ENCODE results near the gene NOTCH4.
"Not testable (repeated sequence)": the region's sequence is repeated elsewhere in the genome, so short reads cannot be mapped to it uniquely, and the experiment has no call there.

Gene NOTCH4

DNA sequence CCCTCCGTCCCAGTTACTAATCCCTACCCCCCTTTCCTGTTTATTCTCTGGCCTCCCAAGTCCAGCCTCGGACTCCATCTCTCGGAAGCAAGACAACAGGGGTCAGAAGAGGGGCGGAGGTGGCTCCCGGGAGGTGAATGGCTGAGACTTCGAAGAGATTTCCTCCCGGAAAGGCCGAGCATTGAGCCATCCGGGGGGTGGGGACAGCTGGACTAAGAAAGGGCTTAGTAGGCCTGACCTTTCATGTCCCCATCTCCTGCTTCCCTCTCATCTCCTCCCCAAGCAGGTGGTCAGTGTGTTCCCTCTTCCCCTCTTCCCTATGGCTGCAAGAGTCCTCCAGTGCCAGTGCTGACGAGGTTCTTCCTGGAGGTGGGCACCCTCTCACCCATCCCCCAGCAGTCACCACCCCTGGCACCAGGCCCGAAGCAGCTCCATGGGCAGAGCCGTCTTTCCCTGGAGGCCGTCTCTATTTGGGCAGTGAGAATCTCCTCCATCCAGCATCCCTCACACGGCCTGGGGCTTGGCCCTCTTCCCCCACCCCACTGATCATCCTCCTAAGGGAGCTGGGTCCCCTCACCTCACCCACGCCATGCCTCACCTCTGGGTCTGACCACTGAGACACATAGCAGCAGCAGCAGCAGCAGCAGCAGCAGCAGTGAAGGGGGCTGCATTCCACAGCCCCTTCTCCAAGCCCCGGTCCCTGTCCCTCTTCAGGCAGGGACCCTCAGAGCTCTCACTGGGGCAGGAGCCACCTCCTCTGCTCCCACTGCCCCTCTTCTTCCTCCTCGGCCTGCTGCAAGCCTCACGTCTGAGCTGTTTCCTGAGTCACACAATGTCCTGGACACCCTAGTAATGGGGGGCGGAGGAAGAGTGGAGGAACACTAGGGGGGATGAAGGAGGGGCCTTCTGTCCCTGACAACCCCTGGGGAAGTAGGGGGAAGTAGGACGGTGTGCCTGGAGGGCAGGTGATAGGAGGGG lies at the start of gene NOTCH4:
NOTCH4 (minus strand) TSS at position 810 of the 978 bp plus-strand sequence; CDS start at position 671, 139 bp downstream.
- in situ Hi-C loops (cut with MboI; ENCODE audit: low pct_unique_long_range_greater_than_20kb, low sequenced_read_pairs): no loop called here
- no peak for DNase-seq

DNA sequence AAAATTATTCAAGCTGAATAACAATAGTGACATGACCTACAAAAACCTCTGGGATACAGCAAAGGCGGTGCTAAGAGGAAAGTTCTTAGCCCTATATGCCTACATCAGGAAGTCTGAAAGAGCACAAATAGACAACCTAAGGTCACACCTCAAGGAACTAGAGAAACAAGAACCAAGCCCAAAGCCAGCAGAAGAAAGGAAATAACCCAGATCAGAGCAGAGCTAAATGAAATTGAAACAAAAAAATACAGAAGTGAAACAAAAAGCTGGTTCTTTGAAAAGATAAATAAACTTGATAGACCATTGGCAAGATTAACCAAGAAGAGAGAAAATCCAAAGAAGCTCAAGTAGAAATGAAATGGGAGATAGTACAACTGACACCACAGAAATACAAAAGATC lies 47.6 kb upstream of the NOTCH4 start:
- DNase-seq: no peak
- in situ Hi-C loops (cut with MboI; ENCODE audit: low pct_unique_long_range_greater_than_20kb, low sequenced_read_pairs): no loop called here

DNA sequence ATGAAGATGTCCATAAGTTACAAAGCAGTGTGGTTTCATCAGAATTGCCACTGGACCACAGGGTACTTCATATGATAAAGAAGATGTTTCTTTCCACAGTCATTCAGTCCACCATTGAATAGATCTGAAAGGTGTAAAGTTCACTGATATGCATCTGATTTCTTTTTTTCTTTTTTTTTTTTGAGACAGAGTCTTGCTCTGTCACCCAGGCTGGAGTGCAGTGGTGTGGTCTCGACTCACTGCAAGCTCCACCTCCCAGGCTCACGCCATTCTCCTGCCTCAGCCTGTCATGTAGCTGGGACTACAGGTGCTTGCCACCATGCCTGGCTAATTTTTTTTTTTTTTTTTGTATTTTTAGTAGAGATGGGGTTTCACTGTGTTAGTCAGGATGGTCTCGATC lies 44.6 kb upstream of the NOTCH4 start:
- in situ Hi-C loops (cut with MboI; ENCODE audit: low pct_unique_long_range_greater_than_20kb, low sequenced_read_pairs); DNase-seq: not testable (repeated sequence)

DNA sequence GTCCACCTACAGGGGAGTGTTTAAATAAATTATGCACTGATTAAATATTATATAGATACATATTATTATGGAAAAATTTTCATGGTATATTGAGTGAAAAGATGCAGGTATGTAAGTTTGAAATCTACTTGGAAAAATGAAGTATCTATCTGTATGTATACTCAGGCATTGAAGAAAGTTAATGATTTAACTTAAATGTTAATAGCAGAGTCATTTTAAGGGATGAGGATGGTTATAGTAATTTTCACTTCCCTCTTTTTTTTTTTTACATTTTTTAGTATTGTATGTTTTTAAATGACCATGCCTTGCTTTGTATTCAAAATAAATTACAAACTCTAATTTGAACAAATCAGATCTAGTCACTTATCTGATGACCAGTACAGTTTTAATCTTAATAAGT lies 43.2 kb upstream of the NOTCH4 start:
- in situ Hi-C loops (cut with MboI; ENCODE audit: low pct_unique_long_range_greater_than_20kb, low sequenced_read_pairs): no loop called here
- no peak for DNase-seq

DNA sequence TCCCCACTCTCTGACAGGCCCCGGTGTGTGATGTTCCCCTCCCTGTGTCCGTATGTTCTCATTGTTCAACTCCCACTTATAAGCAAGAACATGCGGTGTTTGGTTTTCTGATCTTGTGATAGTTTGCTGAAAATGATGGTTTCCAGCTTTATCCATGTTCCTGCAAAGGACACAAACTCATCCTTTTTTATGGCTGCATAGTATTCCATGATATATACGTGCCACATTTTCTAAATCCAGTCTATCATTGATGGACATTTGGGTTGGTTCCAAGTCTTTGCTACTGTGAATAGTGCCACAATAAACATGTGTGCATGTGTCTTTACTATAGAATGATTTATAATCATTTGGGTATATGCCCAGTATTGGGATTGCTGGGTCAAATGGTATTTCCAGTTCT lies 33.4 kb upstream of the NOTCH4 start:
- in situ Hi-C loops (cut with MboI; ENCODE audit: low pct_unique_long_range_greater_than_20kb, low sequenced_read_pairs); DNase-seq: not testable (repeated sequence)

DNA sequence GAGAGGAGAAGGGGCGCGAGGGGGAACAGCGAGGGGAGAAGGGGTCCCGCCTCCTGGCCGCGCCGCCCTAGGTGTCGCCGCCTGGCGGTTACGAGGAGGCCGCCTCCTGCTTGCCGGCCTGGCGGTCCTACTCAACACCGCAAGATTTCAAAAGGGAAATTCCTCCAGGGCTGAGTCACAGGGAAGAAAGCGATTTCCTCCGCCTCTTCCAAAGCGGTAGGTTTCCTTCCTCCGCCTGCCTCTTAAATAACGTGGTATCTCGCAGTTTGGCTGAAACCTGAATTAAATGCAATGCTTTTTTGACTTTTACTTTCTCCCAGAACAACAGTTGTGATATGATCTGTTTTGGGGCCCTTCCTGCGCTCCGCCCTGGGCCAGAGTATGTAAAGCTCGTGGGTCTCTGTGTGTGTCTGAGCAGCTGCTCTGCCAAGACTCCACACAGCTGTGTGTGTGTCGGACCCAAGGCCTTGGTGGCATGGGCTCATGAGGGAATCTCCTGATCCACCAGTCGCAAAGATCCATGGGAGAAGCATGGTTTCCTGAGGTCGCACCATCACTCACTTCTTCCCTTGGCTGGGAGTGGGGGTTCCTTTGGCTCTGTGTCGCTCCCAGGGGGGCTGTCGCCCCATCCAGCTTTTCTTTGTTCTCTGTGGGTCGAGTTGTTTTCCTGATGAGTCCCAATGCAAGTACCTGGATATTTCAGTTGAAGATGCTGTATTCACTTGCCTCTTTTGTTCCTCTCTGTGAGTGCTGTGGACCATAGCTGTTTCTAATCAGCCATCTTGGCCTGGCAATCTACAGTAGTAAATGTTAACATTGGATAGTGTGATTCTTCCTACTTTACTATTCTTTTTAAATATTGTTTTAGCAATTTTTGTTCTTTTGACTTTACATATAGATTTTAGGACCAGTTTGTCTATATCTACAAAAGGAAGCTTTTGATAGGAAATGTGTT lies 31.6 kb upstream of the NOTCH4 start:
- peak; percentile 66 for DNase-seq
- in situ Hi-C loops (cut with MboI; ENCODE audit: low pct_unique_long_range_greater_than_20kb, low sequenced_read_pairs): no loop called here

DNA sequence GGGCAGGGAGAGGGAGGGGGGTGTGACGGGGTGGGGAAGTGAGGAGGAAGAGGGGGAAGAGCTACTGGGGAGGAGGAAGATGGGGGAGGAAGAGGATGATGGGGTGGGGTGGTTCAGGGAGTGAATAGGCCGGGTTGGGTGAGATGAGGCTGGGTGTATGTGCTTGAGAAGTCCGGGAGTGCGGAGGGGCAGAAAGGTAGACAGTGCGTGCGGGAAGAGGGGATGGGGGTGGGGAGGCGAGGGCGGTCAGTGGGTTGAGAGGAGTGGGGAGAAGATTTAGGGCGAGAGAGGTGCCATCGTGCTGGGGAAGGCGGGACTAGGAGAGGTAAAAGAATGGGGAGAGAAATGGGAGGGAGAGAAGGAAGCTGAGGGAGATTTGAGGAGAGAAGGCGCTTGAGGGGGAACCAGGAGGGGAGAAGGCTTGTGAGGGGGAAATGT lies 30.9 kb upstream of the NOTCH4 start:
- DNase-seq: no peak
- in situ Hi-C loops (cut with MboI; ENCODE audit: low pct_unique_long_range_greater_than_20kb, low sequenced_read_pairs): no loop called here

DNA sequence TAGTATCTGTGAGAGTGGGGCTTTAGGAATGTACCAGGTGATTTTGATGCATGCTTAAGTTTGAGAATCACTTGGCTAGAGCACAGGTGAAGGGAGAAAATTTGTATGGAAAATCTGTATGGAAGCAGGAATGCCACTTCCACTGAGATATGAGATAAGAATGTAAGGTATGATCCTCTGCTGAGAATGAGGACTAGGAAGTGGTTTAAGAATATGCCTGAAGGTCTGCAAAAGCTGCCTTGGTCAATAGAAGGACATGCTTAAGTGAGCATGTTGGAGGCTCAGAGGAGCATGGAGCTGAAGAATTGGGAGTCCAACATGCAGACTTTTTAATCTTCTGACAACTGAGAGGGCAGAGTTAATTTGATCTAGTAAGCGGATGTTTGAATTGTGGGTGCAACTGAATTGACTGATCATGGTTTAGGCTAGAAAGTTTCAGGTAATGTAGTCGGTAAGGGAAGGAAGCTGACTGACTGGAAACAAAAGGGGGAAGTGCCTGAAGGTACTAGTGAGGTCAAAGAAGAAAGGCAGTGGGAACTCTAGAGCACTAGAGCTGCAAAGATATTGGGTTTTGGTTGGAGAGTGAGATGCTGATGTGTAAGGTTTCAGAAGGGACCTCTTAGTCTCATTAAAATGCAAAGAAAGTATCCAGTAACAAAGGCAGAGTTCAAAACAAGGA lies 28.6 kb upstream of the NOTCH4 start:
- in situ Hi-C loops (cut with MboI; ENCODE audit: low pct_unique_long_range_greater_than_20kb, low sequenced_read_pairs): no loop called here

DNA sequence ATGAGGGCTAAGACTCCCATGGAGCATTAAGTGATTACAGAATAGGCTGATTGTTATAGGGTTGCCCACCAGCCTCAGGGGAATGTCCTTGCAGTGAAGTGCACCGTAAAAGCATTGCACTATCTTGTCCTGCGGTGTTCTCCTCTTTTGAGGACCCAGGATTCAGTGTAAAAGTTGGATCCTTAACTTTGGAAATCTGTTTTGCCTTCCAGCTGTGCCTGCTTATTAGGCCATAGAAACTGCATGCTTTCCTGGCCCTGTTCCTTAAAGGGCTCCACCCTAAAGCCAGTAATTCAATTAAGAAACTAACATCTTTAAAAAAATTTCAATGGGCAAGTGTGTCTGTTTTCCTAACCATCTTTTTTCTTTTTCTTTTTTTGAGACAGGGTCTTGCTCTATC lies 25.4 kb upstream of the NOTCH4 start:
- DNase-seq: no peak
- in situ Hi-C loops (cut with MboI; ENCODE audit: low pct_unique_long_range_greater_than_20kb, low sequenced_read_pairs): no loop called here

More for the DNA sequence above, 28.6 kb upstream of the NOTCH4 start:
- DNase-seq: peak; percentile 11

DNA sequence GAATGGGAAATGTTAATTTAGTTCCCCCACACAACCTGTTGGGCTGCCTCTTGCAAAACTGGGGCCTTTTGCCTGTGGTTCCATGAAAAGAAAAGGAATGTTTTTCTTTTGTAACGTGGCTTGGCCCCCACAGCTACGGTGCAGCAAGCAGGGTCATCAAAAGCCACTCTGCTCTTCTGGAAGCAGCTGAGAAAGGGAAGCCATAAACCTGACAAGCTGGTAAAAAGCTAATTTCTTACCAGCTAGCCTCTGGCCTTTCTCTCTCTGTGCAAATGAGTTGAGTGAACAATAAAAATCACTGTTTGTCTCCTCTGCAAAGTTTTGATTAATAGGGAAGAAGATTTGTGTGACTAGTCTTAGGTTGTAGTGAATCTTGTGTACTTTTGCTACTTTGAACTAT lies 23.5 kb upstream of the NOTCH4 start:
- in situ Hi-C loops (cut with MboI; ENCODE audit: low pct_unique_long_range_greater_than_20kb, low sequenced_read_pairs): no loop called here
- no peak for DNase-seq

DNA sequence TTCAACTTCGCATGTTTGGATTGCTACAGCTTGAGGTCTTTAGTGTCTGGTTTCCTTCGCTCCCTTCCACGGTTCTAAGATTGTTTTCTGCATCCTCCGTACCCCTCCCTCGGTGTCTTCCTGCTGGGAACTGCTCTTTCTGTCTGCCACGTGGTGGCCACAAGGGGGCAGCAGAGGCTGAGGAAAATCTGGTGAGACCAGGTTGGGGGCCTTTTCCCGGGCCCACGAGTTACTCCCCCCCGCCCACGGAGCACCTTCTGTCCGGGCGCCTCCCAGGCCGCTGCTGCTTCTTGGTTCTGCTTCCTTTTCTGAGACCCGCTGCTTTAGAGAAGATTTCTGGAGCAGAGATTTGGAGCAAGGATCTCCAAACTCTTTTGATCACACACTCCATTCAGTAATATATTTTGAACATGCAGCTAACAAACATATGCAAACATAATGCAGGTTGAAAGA lies 21.1 kb upstream of the NOTCH4 start:
- peak; percentile 77 for DNase-seq
- in situ Hi-C loops (cut with MboI; ENCODE audit: low pct_unique_long_range_greater_than_20kb, low sequenced_read_pairs): no loop called here

DNA sequence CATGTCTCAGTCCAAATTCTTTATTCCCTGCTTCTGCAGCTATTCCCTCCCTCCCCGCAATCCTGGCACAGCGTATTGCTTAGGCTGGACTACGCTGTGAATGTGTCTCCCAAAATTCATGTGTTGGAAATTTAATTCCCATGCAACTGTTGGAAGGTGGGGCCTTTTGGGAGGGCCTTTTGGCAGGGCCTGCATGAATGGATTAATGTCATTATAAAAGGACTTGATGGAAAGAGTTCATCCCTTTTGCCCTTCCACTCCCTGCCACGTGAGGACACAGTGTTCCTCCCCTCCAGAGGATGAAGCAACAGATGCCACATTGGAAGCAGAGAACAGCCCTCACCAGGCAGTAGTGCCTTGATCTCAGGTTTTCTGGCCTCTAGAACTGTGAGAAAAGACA lies 20.4 kb upstream of the NOTCH4 start:
- in situ Hi-C loops (cut with MboI; ENCODE audit: low pct_unique_long_range_greater_than_20kb, low sequenced_read_pairs): no loop called here
- DNase-seq: no peak

DNA sequence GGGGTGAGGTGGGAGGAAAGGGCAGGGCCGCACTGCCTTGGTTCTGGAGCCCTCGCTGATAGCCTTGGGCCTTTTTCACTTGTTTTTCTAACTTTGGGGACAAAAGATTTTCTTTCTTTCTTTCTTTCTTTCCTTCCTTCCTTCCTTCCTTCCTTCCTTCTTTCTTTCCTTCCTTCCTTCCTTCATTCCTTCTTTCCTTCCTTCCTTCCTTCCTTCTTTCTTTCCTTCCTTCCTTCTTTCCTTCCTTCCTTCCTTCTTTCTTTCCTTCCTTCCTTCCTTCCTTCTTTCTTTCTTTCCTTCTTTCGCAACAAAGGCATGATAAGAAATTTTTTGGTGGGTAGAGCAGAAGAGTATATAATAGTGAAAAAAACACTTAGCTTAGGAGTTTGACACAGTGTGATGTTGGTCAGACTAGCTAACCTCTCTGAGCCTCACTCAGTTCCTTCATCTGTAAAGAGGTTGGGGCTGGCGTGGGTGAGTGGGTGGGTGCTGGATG lies 18.5 kb upstream of the NOTCH4 start:
- in situ Hi-C loops (cut with MboI; ENCODE audit: low pct_unique_long_range_greater_than_20kb, low sequenced_read_pairs); DNase-seq: not testable (repeated sequence)

DNA sequence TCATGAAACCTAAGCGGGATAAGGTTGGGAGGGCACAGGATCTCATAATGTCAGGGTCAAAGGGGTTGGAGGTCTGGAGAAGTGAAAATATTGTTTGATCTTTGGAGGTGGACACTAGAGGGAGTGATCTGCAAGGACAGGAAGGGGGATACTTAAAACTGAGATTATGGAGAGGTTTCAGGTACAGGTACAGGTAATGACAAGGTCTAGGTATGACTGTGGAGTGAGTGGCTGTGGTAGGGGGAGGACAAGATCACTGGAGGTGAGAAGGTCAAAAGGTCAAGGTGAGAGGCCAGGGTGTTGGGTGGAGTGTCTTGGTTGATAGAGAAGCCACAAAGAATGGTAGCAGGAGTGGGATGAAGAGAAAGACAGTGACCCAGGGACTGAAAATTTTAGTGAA lies 16.8 kb upstream of the NOTCH4 start:
- in situ Hi-C loops (cut with MboI; ENCODE audit: low pct_unique_long_range_greater_than_20kb, low sequenced_read_pairs): no loop called here
- no peak for DNase-seq

DNA sequence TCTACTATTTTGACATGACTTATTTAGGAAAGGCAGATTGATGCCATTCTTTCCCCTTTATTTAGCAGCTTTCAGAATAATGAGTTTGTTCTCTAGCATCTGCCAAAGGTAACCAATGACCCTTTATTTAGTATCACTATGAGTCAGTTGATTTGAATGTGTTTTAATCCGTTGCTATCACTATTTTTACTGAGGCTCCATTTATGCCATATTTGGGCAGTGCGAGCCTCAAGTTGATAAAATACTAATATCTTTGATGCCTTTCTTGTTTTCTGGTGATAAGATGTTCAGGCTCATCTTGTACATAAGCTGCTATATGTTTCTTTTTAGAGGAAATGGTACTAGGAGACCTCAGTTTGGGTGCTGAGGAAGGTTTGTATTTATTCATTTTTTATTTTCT lies 15.6 kb upstream of the NOTCH4 start:
- in situ Hi-C loops (cut with MboI; ENCODE audit: low pct_unique_long_range_greater_than_20kb, low sequenced_read_pairs): no loop called here

DNA sequence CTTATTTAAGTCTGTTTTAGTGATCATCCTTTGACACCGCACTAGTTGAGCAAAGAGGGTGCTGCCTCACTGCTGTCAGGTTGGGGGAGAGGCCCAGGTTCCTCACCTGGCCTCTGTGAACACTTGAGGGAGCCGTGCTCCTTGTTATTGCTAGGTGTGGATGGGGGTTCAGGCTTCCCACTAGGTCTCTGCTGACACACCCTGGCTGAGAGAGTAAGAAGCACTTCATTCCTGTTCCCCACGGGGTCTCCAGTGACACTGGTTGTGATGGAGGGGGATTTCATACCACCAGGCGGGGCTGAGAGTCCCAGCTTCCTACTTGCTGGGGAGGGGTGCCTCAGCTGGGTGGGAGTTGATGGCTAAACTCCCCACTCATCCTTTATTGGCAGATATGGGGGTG lies 11.1 kb upstream of the NOTCH4 start:
- in situ Hi-C loops (cut with MboI; ENCODE audit: low pct_unique_long_range_greater_than_20kb, low sequenced_read_pairs): no loop called here
- peak; percentile 14 for DNase-seq

More for the DNA sequence above, 15.6 kb upstream of the NOTCH4 start:
- no peak for DNase-seq

DNA sequence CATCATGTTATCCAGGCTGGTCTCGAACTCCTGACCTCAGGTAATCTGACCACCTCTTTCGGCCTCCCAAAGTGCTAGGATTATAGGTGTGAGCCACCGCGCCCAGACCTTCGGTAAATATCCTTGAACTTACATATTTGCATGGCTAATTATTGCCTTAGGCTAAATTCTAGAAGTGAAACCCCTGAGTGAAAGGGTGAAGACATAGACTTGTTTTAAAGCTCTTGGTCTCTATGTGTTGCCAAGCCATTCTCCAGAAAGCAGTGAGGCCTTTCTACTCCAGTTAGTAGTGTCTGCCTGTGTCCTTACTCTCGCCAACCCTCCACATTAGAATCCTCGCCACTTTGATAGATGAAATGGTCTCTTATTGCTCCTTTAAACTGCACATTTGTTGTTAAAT lies 2.6 kb upstream of the NOTCH4 start:
- DNase-seq: no peak
- in situ Hi-C loops (cut with MboI; ENCODE audit: low pct_unique_long_range_greater_than_20kb, low sequenced_read_pairs): no loop called here

DNA sequence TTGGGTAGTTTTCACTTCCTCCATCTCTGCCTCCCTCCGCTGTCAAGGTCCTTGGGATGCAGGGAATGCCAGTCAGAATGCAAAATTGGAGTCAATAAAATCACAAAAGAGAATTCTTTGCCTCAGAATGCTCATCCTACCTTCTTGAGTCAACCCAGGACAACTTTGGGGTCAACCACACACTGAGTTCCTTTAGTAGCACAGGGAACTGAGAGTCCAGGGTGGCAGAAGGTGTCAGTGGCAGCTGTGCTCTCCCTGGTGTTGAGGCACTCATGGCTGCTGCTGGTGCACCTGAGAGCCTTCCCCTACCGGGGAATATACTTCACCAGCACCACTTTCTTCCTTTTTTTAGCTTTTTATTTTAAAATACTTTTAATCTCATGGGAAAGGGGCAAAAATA lies 829 bp upstream of the NOTCH4 start:
- in situ Hi-C loops (cut with MboI; ENCODE audit: low pct_unique_long_range_greater_than_20kb, low sequenced_read_pairs): no loop called here
- DNase-seq: no peak
